PC-9 (cell line): ENCODE measurements around the gene IP6K1. TPM values are rescaled to one million over a fixed set of nuclear protein-coding genes. Genes with fewer than 3 reads are reported as not detected.

Experiments used
- BruUV-seq: library from RNA; stranded (reverse); fragments of 400-500 nt; replicated peaks from 2 replicates; lab custom pipeline; 2021; lab: Mats Ljungman, UMichigan
- CTCF ChIA-PET: fragments of 300-600 bp; sonication (Branson Sonifier 250); formaldehyde crosslinking; loops from one replicate; lab custom pipeline; 2022; ENCODE audit warnings: antibody characterized with exemption; lab: Charles Lee
- POLR2A ChIA-PET: fragments of 300-600 bp; sonication (Branson Sonifier 250); formaldehyde crosslinking; loops from one replicate; lab custom pipeline; 2022; ENCODE audit warnings: antibody characterized with exemption; ENCODE audit not compliant: unreplicated experiment; lab: Charles Lee
- DNase-seq, 2 experiments: peaks; one replicate each; pipeline versions ENCODE4 v3.0.0 to v3.0.0-alpha.2; 2015 to 2022; ENCODE audit warnings: mixed read lengths in 1 of 2
- H2AFZ ChIP-seq: fragments of 200-600 bp; sonication (generic); 2 replicates; pipeline ENCODE4 v1.8.1; 2017; ENCODE audit warnings: antibody characterized with exemption
- H3F3A ChIP-seq: fragments of 200-600 bp; sonication (generic); 2 replicates; pipeline ENCODE4 v1.8.1; 2017; ENCODE audit warnings: antibody characterized with exemption, mild to moderate bottlenecking, low read depth; ENCODE audit not compliant: insufficient read depth
- H3K27ac ChIP-seq: fragments of 200-600 bp; sonication (generic); 2 replicates; pipeline ENCODE4 v1.6.1; 2016; ENCODE audit warnings: mixed run types
- H3K27me3 ChIP-seq: fragments of 200-600 bp; sonication (generic); 2 replicates; pipeline ENCODE4 v1.6.1; 2016; ENCODE audit warnings: low read depth, mixed run types; ENCODE audit not compliant: insufficient read depth
- H3K36me3 ChIP-seq: fragments of 200-600 bp; sonication (generic); 2 replicates; pipeline ENCODE4 v1.6.1; 2016; ENCODE audit warnings: low read depth, mixed run types
- H3K4me1 ChIP-seq: fragments of 200-600 bp; sonication (generic); replicated peaks from 2 replicates; pipeline ENCODE4 v1.6.1; 2016; ENCODE audit warnings: mixed run types; ENCODE audit not compliant: insufficient read depth
- H3K4me2 ChIP-seq: fragments of 200-600 bp; sonication (generic); 2 replicates; pipeline ENCODE4 v1.6.1; 2017; ENCODE audit warnings: mixed run types
- H3K4me3 ChIP-seq: fragments of 200-600 bp; sonication (generic); 2 replicates; pipeline ENCODE4 v1.6.1; 2016; ENCODE audit warnings: mixed run types
- H3K79me2 ChIP-seq: fragments of 200-600 bp; sonication (generic); 2 replicates; pipeline ENCODE4 v1.6.1; 2017; ENCODE audit warnings: low read depth, mixed run types
- H3K9me2 ChIP-seq: fragments of 200-600 bp; sonication (generic); 2 replicates; pipeline ENCODE4 v1.8.1; 2017; ENCODE audit warnings: mild to moderate bottlenecking; ENCODE audit not compliant: insufficient read depth
- H3K9me3 ChIP-seq: fragments of 200-600 bp; sonication (generic); 2 replicates; pipeline ENCODE4 v1.8.1; 2016; ENCODE audit warnings: low read depth; ENCODE audit not compliant: insufficient read depth
- H4K20me1 ChIP-seq: fragments of 200-600 bp; sonication (generic); 2 replicates; pipeline ENCODE4 v1.8.1; 2017; ENCODE audit not compliant: insufficient read depth
- CTCF ChIP-seq: fragments of 200-600 bp; sonication (generic); conservative IDR thresholded peaks from 2 replicates; pipeline ENCODE4 v1.6.1; 2017; ENCODE audit warnings: mixed run types, antibody characterized with exemption, mild to moderate bottlenecking, moderate library complexity
- EZH2 ChIP-seq: fragments of 200-600 bp; sonication (generic); IDR thresholded peaks from 2 replicates; pipeline ENCODE4 v1.8.0; 2017; ENCODE audit warnings: antibody characterized with exemption, low read depth
- intact Hi-C: fragments of 100-400 bp; cut with micrococcal nuclease; formaldehyde crosslinking; loops from one replicate; pipeline ENCODE4 v1.10.0; 2022; ENCODE audit not compliant: unreplicated experiment
- total RNA-seq: library from RNA; stranded (reverse); gene quantifications from 2 replicates; pipeline ENCODE4 v1.2.3, GENCODE V29; 2021

The IP6K1 gene
- total RNA-seq, 1 experiment from 2014 or later: 32.9 TPM

GRCh38 chr3:49721896-49722781 lies 64.2 kb downstream of the IP6K1 start:
- H3K36me3 ChIP-seq: no peaks in the 10 kb centered on the region
- CTCF ChIA-PET: no interaction called here

GRCh38 chr3:49721596-49721895 lies 64.8 kb downstream of the IP6K1 start:
- H3K27ac ChIP-seq: no peak overlapping the region
- intact Hi-C loops: loop anchor here (5.0 kb wide), 1 partner anchor 81 kb away; the partner anchor contains the start of gene INKA1
- H3K27me3 ChIP-seq: no peaks in the 10 kb centered on the region

More at GRCh38 chr3:49721896-49722781, 64.2 kb downstream of the IP6K1 start:
- BruUV-seq: no TSS peak
- POLR2A ChIA-PET: interaction anchor here (0.5 kb wide), 1 partner anchor 711 kb away, joined by 6 read pairs; no protein-coding TSS in a partner anchor
- TF ChIP-seq EZH2: no peak
- TF ChIP-seq CTCF: no peak
- Histone ChIP-seq H3K4me1 (peaks cover 13% of the 10 kb centered on the region; the same call in 1 of the 2 replicates), H3K79me2 (peaks cover 9% of the 10 kb centered on the region), H2AFZ (no peak overlapping the region), H3K27ac (no peak overlapping the region), H3K4me2 (peak overlapping the region; percentile 93), H3K4me3 (no peak overlapping the region; the same call in 1 of the 2 replicates), H3K9me3 (no peaks in the 10 kb centered on the region), H4K20me1 (no peaks in the 10 kb centered on the region), H3K27me3 (no peaks in the 10 kb centered on the region), H3F3A (peaks cover 15% of the 10 kb centered on the region; the same call in 1 of the 2 replicates), H3K9me2 (no peaks in the 10 kb centered on the region)
- DNase-seq: no peak
- intact Hi-C loops: loop anchor here (2.0 to 5.0 kb wide), 2 partner anchors 49 to 80 kb away; partner anchors contain the start of gene INKA1

More at GRCh38 chr3:49721596-49721895, 64.8 kb downstream of the IP6K1 start:
- H3K9me3 ChIP-seq: no peaks in the 10 kb centered on the region
- no peak overlapping the region for H3K4me3 ChIP-seq
- peaks cover 15% of the 10 kb centered on the region; the same call in 1 of the 2 replicates for H3F3A ChIP-seq
- H3K4me1 ChIP-seq: peaks cover 13% of the 10 kb centered on the region; the same call in 1 of the 2 replicates
- no TSS peak for BruUV-seq
- ChIA-PET CTCF (no interaction called here), POLR2A (no interaction called here)
- no peaks in the 10 kb centered on the region for H3K9me2 ChIP-seq
- no peak overlapping the region for H2AFZ ChIP-seq
- no peaks in the 10 kb centered on the region for H3K36me3 ChIP-seq
- no peak overlapping the region for H3K4me2 ChIP-seq
- TF ChIP-seq CTCF (no peak), EZH2 (no peak)
- no peak for DNase-seq
- no peaks in the 10 kb centered on the region for H4K20me1 ChIP-seq
- H3K79me2 ChIP-seq: peaks cover 9% of the 10 kb centered on the region
